Measurements from ENCODE around the gene DNASE2B. TPM values are rescaled to one million over a fixed set of nuclear protein-coding genes. Genes with fewer than 3 reads are reported as not detected.
"Not testable (repeated sequence)": the region's sequence is repeated elsewhere in the genome, so short reads cannot be mapped to it uniquely, and the experiment has no call there.

Gene DNASE2B
- polyA plus RNA-seq, 1 donor from 2014 or later, result not detected

DNA sequence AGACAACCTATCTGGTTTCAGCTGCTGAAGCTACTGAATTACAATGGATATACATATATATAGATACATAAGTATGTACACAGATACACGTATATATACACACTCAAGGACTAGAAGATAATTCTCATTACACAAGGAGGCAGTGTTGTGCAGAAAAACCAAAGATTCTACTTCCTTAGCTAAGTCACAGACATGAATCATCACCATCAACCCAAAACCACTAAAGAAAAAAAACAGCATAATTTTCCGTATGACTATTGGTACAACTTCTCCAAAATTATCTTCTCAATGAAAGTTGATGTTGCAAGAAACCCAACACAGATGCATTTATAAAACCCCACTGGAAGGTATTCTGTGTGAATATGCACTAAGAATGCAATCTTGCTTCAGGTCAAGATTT, 44.0 kb downstream of the DNASE2B start:
- Mint-ChIP-seq H3K36me3 (peaks cover 7% of the 10 kb centered on the region), H3K27me3 (peaks cover 7% of the 10 kb centered on the region), H3K4me3 (peak overlapping the region in 1 of 4 donors; percentile 39)

DNA sequence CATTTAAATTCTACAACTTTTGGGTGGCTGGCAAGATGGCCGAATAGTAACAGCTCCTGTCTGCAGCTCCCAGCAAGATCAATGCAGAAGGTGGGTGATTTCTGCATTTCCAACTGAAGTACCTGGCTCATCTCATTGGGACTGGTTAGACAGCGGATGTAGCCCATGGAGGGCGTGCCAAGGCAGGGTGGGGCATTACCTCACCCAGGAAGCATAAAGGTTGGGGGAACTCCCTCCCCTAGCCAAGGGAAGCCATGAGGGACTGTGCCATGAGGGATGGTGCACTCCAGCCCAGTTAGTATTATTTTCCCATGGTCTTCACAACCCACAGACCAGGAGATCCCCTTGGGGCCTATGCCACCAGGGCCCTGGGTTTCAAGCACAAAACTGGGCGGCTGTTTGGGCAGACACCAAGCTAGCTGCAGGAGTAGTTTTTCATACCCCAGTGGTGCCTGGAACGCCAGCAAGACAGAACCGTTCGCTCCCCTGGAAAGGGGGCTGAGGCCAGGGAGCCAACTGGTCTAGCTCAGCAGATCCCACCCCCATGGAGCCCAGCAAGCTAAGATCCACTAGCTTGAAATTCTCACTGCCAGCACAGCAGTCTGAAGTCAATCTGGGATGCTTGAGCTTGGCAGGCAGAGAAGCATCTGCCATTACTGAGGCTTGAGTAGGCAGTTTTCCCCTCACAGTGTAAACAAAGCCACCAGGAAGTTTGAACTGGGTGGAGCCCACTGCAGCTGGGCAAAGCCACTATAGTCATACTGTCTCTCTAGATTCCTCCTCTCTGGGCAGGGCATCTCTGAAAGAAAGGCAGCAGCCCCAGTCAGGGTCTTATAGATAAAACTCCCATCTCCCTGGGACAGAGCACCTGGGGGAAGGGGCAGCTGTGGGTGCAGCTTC, 44.7 kb downstream of the DNASE2B start:
- H3K27me3 Mint-ChIP-seq, H3K36me3 Mint-ChIP-seq, H3K9me3 Mint-ChIP-seq: not testable (repeated sequence)
- Mint-ChIP-seq H3K27ac (peak overlapping the region in 1 of 3 donors; percentile 71), H3K4me1 (peaks cover 0 to 13% (median 6%) of the 10 kb centered on the region in 3 donors), H3K4me3 (peak overlapping the region in 2 of 4 donors; percentile 61 to 73)

More for the DNA sequence above, 44.0 kb downstream of the DNASE2B start:
- Mint-ChIP-seq H3K4me1 (peaks cover 0 to 13% (median 9%) of the 10 kb centered on the region in 3 donors), H3K27ac (peak overlapping the region in 1 of 3 donors; percentile 71), H3K9me3 (peaks cover 0 to 2% (median 0%) of the 10 kb centered on the region in 3 donors)

DNA sequence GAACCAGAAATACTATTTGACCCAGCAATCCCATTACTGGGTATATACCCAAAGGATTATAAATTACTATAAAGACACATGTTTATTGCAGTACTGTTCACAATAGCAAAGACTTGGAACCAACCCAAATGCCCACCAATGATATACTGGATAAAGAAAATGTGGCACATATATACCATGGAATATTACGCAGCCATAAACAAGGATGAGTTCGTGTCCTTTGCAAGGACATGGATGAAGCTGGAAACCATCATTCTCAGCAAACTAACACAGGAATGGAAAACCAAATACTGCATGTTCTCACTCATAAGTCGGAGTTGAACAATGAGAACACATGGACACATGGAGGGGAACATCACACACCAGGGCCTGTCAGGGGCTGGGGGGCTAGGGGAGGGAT, 50.4 kb downstream of the DNASE2B start:
- H3K9me3 Mint-ChIP-seq, H3K4me1 Mint-ChIP-seq, H3K36me3 Mint-ChIP-seq, H3K4me3 Mint-ChIP-seq, H3K27ac Mint-ChIP-seq: not testable (repeated sequence)
- H3K27me3 Mint-ChIP-seq, result peaks cover 13% of the 10 kb centered on the region

DNA sequence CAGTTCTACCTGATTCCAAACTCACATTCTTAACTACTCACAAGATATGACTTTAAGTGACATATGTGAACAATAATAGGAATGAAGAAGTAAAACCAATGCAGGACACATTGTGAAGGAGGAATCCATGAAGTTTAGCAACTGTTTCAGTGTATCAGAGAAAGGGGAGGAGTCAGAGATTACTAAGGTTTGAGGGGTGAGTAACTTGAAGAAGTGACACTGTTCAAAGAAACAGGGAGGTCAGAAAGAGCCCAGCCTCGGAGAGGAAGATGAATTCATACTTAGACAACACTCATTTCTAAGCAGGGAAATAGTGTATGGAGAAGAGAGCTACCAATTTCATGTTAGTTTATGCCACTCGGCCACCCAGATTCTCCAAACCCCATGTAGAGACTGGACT, 52.6 kb downstream of the DNASE2B start:
- no peak overlapping the region for H3K4me3 Mint-ChIP-seq
- peaks cover 10% of the 10 kb centered on the region for H3K27me3 Mint-ChIP-seq

DNA sequence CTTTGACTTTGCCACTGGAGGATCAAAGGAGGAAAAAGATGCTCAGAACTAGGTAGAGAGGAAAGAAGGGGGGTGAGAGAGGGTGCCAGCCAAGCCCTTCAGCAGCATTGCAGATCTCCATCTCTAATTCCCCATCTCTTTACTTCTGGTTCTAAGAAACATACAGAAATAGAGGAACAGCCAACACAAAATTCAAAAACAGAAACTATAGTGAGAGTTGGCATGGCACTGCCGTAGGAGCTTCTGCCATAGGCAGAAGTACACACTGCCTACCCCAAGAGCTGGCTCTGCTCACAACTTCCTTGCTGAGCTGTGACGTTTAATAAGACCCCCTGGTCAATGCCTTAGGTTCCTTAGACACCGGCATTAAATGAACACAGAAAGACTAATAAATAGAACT, 54.2 kb downstream of the DNASE2B start:
- Mint-ChIP-seq H3K27ac (no peak overlapping the region), H3K27me3 (peaks cover 5% of the 10 kb centered on the region), H3K36me3 (no peaks in the 10 kb centered on the region), H3K4me3 (no peak overlapping the region), H3K4me1 (no peaks in the 10 kb centered on the region), H3K9me3 (peaks cover 0 to 6% (median 0%) of the 10 kb centered on the region in 3 donors)

More for the DNA sequence above, 52.6 kb downstream of the DNASE2B start:
- Mint-ChIP-seq H3K27ac (no peak overlapping the region), H3K9me3 (peaks cover 0 to 6% (median 0%) of the 10 kb centered on the region in 3 donors), H3K36me3 (peaks cover 2% of the 10 kb centered on the region), H3K4me1 (no peaks in the 10 kb centered on the region)

DNA sequence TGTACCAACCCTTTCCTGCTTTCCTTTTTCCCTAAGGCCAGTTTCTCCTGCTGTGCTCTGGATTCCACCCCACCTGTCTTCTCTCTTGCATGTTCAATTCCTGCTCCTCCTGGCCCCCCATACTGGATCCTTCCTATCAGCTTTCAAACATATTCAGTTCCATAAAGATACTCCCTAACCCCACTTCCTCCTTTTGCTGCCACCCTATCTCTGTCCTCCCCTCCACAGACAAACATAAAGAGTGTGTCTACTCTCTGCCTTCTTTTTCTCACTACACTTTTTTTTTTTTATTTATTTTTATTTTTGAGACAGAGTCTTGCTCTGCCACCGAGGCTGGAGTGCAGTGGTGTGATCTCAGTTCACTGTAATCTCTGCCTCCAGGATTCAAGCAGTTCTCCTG, 63.8 kb downstream of the DNASE2B start:
- H3K9me3 Mint-ChIP-seq, result peaks cover 0 to 2% (median 1%) of the 10 kb centered on the region in 3 donors
- no peaks in the 10 kb centered on the region for H3K36me3 Mint-ChIP-seq
- H3K4me1 Mint-ChIP-seq, result no peaks in the 10 kb centered on the region
- H3K27me3 Mint-ChIP-seq, result peaks cover 20% of the 10 kb centered on the region
- H3K27ac Mint-ChIP-seq, result no peak overlapping the region
- H3K4me3 Mint-ChIP-seq, result no peak overlapping the region

Other genes with a start within 250 kb of the DNASE2B start
- gene SAMD13, start 96.8 kb upstream of the DNASE2B start, polyA plus RNA-seq, result not detected
- gene RPF1, start 80.8 kb downstream of the DNASE2B start, polyA plus RNA-seq, result 55.2 TPM
- gene SPATA1, start 107.9 kb downstream of the DNASE2B start, polyA plus RNA-seq, result 0.15 TPM
- 263 TPM for gene GNG5, start 108.1 kb downstream of the DNASE2B start, polyA plus RNA-seq
- 28.6 TPM for gene CTBS, start 176.0 kb downstream of the DNASE2B start, polyA plus RNA-seq

Measured in IgD-negative memory B cell (primary cell).